ENCODE measurements around the gene NT5E. TPM values are rescaled to one million over a fixed set of nuclear protein-coding genes. Genes with fewer than 3 reads are reported as not detected.

Gene NT5E
- total and polyA plus RNA-seq, 2 of the 13 experiments (the other 11 are each of a cell fraction or from before 2014, with no cell fraction given) = 9.5 to 33.0 TPM

- TF ChIP-seq MNT (IDR thresholded peaks at IDR 0.05) (no peak), ZNF280B (CRISPR knock-in tag; IDR thresholded peaks at IDR 0.05; ENCODE audit: borderline replicate concordance) (no peak)
Observed at GRCh38 chr6:85483846-85484245, 34.0 kb downstream of the NT5E start (continued).

GRCh38 chr6:85484948-85485347, 35.1 kb downstream of the NT5E start:
- H3K9me3 ChIP-seq (ENCODE audit: low read length) = no peaks in the 10 kb centered on the region
- no peak overlapping the region for H3K9ac ChIP-seq (ENCODE audit: insufficient read depth, low read depth, low read length)
- no peak overlapping the region for H3K4me2 ChIP-seq (ENCODE audit: low read depth, low read length)
- no peaks in the 10 kb centered on the region for H3K27me3 ChIP-seq (ENCODE audit: control insufficient read depth in 1 of 2, insufficient read depth in 2 of 2, low read length in 2 of 2)
- no peak overlapping the region for H3K27ac ChIP-seq (ENCODE audit: extremely low read length, insufficient read depth, low read length)
- H4K20me1 ChIP-seq (ENCODE audit: insufficient read depth, low read length) = no peaks in the 10 kb centered on the region
- ATAC-seq (no peak), DNase-seq (ENCODE audit: low spot score) (no peak), FAIRE-seq (no peak)
- in situ Hi-C loops (cut with HindIII; ENCODE audit: extremely low pct_ligation_motif_present, low pct_unique_long_range_greater_than_20kb) (loop anchor here (5.0 kb wide), 1 partner anchor 133 kb away; no protein-coding TSS in a partner anchor), intact Hi-C loops (cut with micrococcal nuclease; ENCODE audit: unreplicated experiment) (no loop called here)
- H2AFZ ChIP-seq (ENCODE audit: low read length) = no peak overlapping the region
- no peaks in the 10 kb centered on the region for H3K79me2 ChIP-seq (ENCODE audit: insufficient read depth, low read length)
- peaks cover 0 to 3% of the 10 kb centered on the region in 2 experiments; a peak in 1 of 5 replicates for H3K36me3 ChIP-seq (replicated peaks in 1 of 2; ENCODE audit: control insufficient read depth in 1 of 2, insufficient read depth in 2 of 2, low read length in 2 of 2)
- peaks cover 7% of the 10 kb centered on the region; the same call in 1 of the 2 replicates for H3K4me1 ChIP-seq (ENCODE audit: insufficient read depth, low read length)
- ChIA-PET POLR2A (no interaction called here), CTCF (ENCODE audit: low intra/inter-chr PET ratio, low total read pairs) (no interaction called here)
- H3K4me3 ChIP-seq (replicated peaks in 1 of 3; ENCODE audit: insufficient read depth in 1 of 3, low read depth in 2 of 3, low read length in 3 of 3) = no peak overlapping the region
- BruUV-seq (replicated peaks) = no TSS peak
- 72% methylated on average over 5 of the region's 5 CpGs for WGBS (ENCODE audit: low lambda C conversion rate)
- TF ChIP-seq ZSCAN21 (CRISPR knock-in tag; IDR thresholded peaks at IDR 0.05; ENCODE audit: borderline replicate concordance) (no peak), HBP1 (CRISPR knock-in tag; IDR thresholded peaks at IDR 0.05; ENCODE audit: low read depth) (no peak), RAD21 (CRISPR knock-in tag; IDR thresholded peaks at IDR 0.05) (no peak), SIX4 (CRISPR knock-in tag; IDR thresholded peaks at IDR 0.05) (no peak), FOXO1 (CRISPR knock-in tag; IDR thresholded peaks at IDR 0.05) (no peak), ZNF235 (CRISPR knock-in tag; IDR thresholded peaks at IDR 0.05; ENCODE audit: borderline replicate concordance) (no peak), DMTF1 (CRISPR knock-in tag; IDR thresholded peaks at IDR 0.05) (no peak), ZC3H13 (CRISPR knock-in tag; IDR thresholded peaks at IDR 0.05) (no peak), ATF4 (CRISPR knock-in tag; IDR thresholded peaks at IDR 0.05) (no peak), ZFP36L2 (CRISPR knock-in tag; IDR thresholded peaks at IDR 0.05) (no peak), ZNF616 (CRISPR knock-in tag; IDR thresholded peaks at IDR 0.05; ENCODE audit: low read depth) (no peak)

Measured in HepG2 (cell line).